GM23248 (cell line): Measurements from ENCODE around the gene H6PD. TPM values are rescaled to one million over a fixed set of nuclear protein-coding genes. Genes with fewer than 3 reads are reported as not detected.

Experiments used
- DNase-seq: peaks from one replicate; pipeline ENCODE4 v3.0.0-alpha.2; 2015
- H2AFZ ChIP-seq: fragments of 200-600 bp; sonication (generic); 2 replicates; pipeline ENCODE4 v1.6.1; 2016; ENCODE audit warnings: antibody characterized with exemption
- H3F3A ChIP-seq: fragments of 200-600 bp; sonication (generic); 2 replicates; pipeline ENCODE4 v1.6.1; 2016; ENCODE audit warnings: mild to moderate bottlenecking, antibody characterized with exemption, mixed run types; ENCODE audit not compliant: insufficient read depth
- H3K27ac ChIP-seq: fragments of 200-600 bp; sonication (generic); 2 replicates; pipeline ENCODE4 v1.5.1; 2016; ENCODE audit warnings: mild to moderate bottlenecking
- H3K27me3 ChIP-seq: fragments of 200-600 bp; sonication (generic); replicated peaks from 2 replicates; pipeline ENCODE4 v1.6.1; 2016; ENCODE audit warnings: mild to moderate bottlenecking; ENCODE audit not compliant: insufficient read depth
- H3K36me3 ChIP-seq: fragments of 200-600 bp; sonication (generic); 2 replicates; pipeline ENCODE4 v1.6.1; 2016; ENCODE audit warnings: low read depth, mild to moderate bottlenecking
- H3K4me1 ChIP-seq: fragments of 200-600 bp; sonication (generic); 2 replicates; pipeline ENCODE4 v1.6.1; 2016; ENCODE audit warnings: mild to moderate bottlenecking; ENCODE audit not compliant: insufficient read depth
- H3K4me2 ChIP-seq: fragments of 200-600 bp; sonication (generic); one replicate; pipeline ENCODE4 v1.6.1; 2016; ENCODE audit warnings: mild to moderate bottlenecking; ENCODE audit not compliant: unreplicated experiment
- H3K4me3 ChIP-seq: fragments of 200-600 bp; sonication (generic); 2 replicates; pipeline ENCODE4 v1.5.1; 2016; ENCODE audit warnings: mild to moderate bottlenecking
- H3K79me2 ChIP-seq: fragments of 200-600 bp; sonication (generic); 2 replicates; pipeline ENCODE4 v1.6.1; 2016; ENCODE audit warnings: mild to moderate bottlenecking; ENCODE audit not compliant: insufficient read depth
- H3K9ac ChIP-seq: fragments of 200-600 bp; sonication (generic); 2 replicates; pipeline ENCODE4 v1.6.1; 2016; ENCODE audit warnings: mild to moderate bottlenecking
- H3K9me2 ChIP-seq: fragments of 200-600 bp; sonication (generic); 2 replicates; pipeline ENCODE4 v1.6.1; 2016; ENCODE audit warnings: mixed run types, mild to moderate bottlenecking, moderate library complexity; ENCODE audit not compliant: insufficient read depth
- H3K9me3 ChIP-seq: fragments of 200-600 bp; sonication (generic); one replicate; pipeline ENCODE4 v1.6.1; 2017; ENCODE audit warnings: low read depth
- H4K20me1 ChIP-seq: fragments of 200-600 bp; sonication (generic); 2 replicates; pipeline ENCODE4 v1.6.0; 2016; ENCODE audit not compliant: insufficient read depth
- EZH2 ChIP-seq: fragments of 200-600 bp; sonication (generic); IDR thresholded peaks from 2 replicates; pipeline ENCODE4 v1.6.1; 2018; ENCODE audit warnings: antibody characterized with exemption, mild to moderate bottlenecking; ENCODE audit not compliant: insufficient read depth, poor library complexity, severe bottlenecking
- EZH2phosphoT487 ChIP-seq: fragments of 200-600 bp; sonication (generic); IDR thresholded peaks from 2 replicates; pipeline ENCODE4 v1.6.1; 2018; ENCODE audit warnings: antibody characterized with exemption, moderate library complexity, mild to moderate bottlenecking, low read depth; ENCODE audit not compliant: insufficient read depth
- WGBS, 2 experiments: methylation state at CpG; one replicate each; pipeline ENCODE4 v1.1.6; 2015 to 2017; ENCODE audit warnings: low lambda C conversion rate in 2 of 2, low coverage in 1 of 2; ENCODE audit errors: missing lambda C conversion rate in 2 of 2; 5-methylcytosine and 5-hydroxymethylcytosine counted together
- in situ Hi-C: fragments of 300-500 bp; cut with MboI; formaldehyde crosslinking; loops from 2 replicates; pipeline ENCODE4 v1.15.0; 2020
- polyA plus RNA-seq: library from polyadenylated mRNA; unstranded; fragments of >200 nt; fragmentation: Nextera tagmentation; extraction: Ambion mirVana; gene quantifications from 2 replicates; pipeline ENCODE4 v1.2.1, GENCODE V29; 2016
- total RNA-seq: library from RNA; depleted of rRNA; stranded (reverse); fragments of >200 nt; shearing (Covaris generic); gene quantifications from 2 replicates; pipeline ENCODE4 v1.2.3, GENCODE V29; 2014

The H6PD gene
- total and polyA plus RNA-seq, 2 experiments from 2014 or later, result 16.1 to 29.6 TPM

- H2AFZ ChIP-seq, result no peak overlapping the region
- H3K9me3 ChIP-seq, result no peaks in the 10 kb centered on the region
- H3K4me2 ChIP-seq, result no peak overlapping the region
- no peaks in the 10 kb centered on the region for H4K20me1 ChIP-seq
- H3K79me2 ChIP-seq, result no peaks in the 10 kb centered on the region
- H3K27me3 ChIP-seq, result no peaks in the 10 kb centered on the region
- in situ Hi-C loops, result no loop called here
- peaks cover 11% of the 10 kb centered on the region for H3K4me1 ChIP-seq
- H3F3A ChIP-seq, result peaks cover 15% of the 10 kb centered on the region; the same call in 1 of the 2 replicates
- 68 to 71% methylated on average over 4 of the region's 4 CpGs for WGBS, 2 experiments
- TF ChIP-seq EZH2phosphoT487 (no peak), EZH2 (no peak)
- DNase-seq, result no peak
- H3K9ac ChIP-seq, result no peak overlapping the region
- H3K4me3 ChIP-seq, result no peak overlapping the region
- H3K36me3 ChIP-seq, result no peaks in the 10 kb centered on the region
- H3K27ac ChIP-seq, result no peak overlapping the region
- H3K9me2 ChIP-seq, result no peaks in the 10 kb centered on the region
These were observed 6.0 kb upstream of the H6PD start for GRCh38 chr1:9228609-9229008.

DNA sequence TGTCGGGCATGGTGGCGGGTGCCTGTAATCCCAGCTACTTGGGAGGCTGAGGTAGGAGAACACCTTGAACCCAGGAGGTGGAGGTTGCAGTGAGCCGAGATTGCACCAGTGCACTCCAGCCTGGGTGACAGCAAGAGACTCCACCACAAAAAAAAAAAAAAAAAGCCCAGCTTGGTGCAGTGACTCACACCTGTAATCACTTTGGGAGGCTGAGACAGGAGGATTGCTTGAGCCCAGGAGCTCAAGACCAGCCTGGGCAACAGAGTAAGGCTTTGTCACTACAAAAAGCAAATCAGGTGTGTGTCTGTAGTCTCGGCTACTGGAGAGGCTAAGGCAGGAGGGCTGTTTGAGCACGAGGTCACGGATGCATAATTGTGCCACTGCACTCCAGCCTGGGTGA, 5.0 kb upstream of the H6PD start:
- Histone ChIP-seq H3K4me1 (peaks cover 17% of the 10 kb centered on the region), H3K27me3 (no peaks in the 10 kb centered on the region), H3K36me3 (no peaks in the 10 kb centered on the region), H3K79me2 (no peaks in the 10 kb centered on the region), H3K9me2 (no peaks in the 10 kb centered on the region), H3K9me3 (no peaks in the 10 kb centered on the region), H2AFZ (no peak overlapping the region), H3K4me2 (no peak overlapping the region), H3K27ac (no peak overlapping the region), H3F3A (peaks cover 19% of the 10 kb centered on the region; the same call in 1 of the 2 replicates), H3K4me3 (no peak overlapping the region), H3K9ac (no peak overlapping the region), H4K20me1 (no peaks in the 10 kb centered on the region)
- DNase-seq, result no peak
- WGBS, 2 experiments, result 88 to 98% methylated on average over 6 of the region's 6 CpGs
- TF ChIP-seq EZH2 (no peak), EZH2phosphoT487 (no peak)
- in situ Hi-C loops, result no loop called here

- Histone ChIP-seq H3K36me3 (no peaks in the 10 kb centered on the region), H3K4me2 (no peak overlapping the region), H3K4me1 (peaks cover 24% of the 10 kb centered on the region), H2AFZ (no peak overlapping the region), H3K9me2 (no peaks in the 10 kb centered on the region), H3K9me3 (no peaks in the 10 kb centered on the region), H4K20me1 (no peaks in the 10 kb centered on the region), H3F3A (peaks cover 19% of the 10 kb centered on the region; the same call in 1 of the 2 replicates), H3K27ac (no peak overlapping the region; the same call in 1 of the 2 replicates), H3K27me3 (no peaks in the 10 kb centered on the region), H3K79me2 (peaks cover 5% of the 10 kb centered on the region), H3K9ac (no peak overlapping the region), H3K4me3 (no peak overlapping the region)
- in situ Hi-C loops, result no loop called here
- no peak for DNase-seq
- TF ChIP-seq EZH2phosphoT487 (no peak), EZH2 (no peak)
- 87 to 89% methylated on average over 7 of the region's 7 CpGs for WGBS, 2 experiments
These were observed 3.6 kb upstream of the H6PD start for GRCh38 chr1:9230869-9231533.

- Histone ChIP-seq H3F3A (peaks cover 19% of the 10 kb centered on the region; the same call in 1 of the 2 replicates), H3K9me3 (no peaks in the 10 kb centered on the region), H3K27ac (peak overlapping the region; percentile 55), H2AFZ (peak overlapping the region; percentile 53), H3K9me2 (no peaks in the 10 kb centered on the region), H3K4me2 (no peak overlapping the region), H3K36me3 (no peaks in the 10 kb centered on the region), H3K4me3 (no peak overlapping the region), H3K9ac (peak overlapping the region; percentile 22; the same call in 1 of the 2 replicates), H4K20me1 (no peaks in the 10 kb centered on the region), H3K79me2 (peaks cover 13% of the 10 kb centered on the region), H3K27me3 (no peaks in the 10 kb centered on the region), H3K4me1 (peaks cover 26% of the 10 kb centered on the region)
- TF ChIP-seq EZH2phosphoT487 (no peak), EZH2 (no peak)
- in situ Hi-C loops, result no loop called here
- 61 to 64% methylated on average over 13 of the region's 13 CpGs for WGBS, 2 experiments
- peak; percentile 70 for DNase-seq
These were observed 2.8 kb upstream of the H6PD start for GRCh38 chr1:9231648-9232332.
